GM21390 (cell line): ENCODE data around the gene KCNK3.
"Not testable (repeated sequence)": the region's sequence is repeated elsewhere in the genome, so short reads cannot be mapped to it uniquely, and the experiment has no call there.

ENCODE experiments used
- ATAC-seq: cut with Tn5 transposase; IDR thresholded peaks from one replicate; pipeline ENCODE4 v1.9.1; 2021; ENCODE audit not compliant: unreplicated experiment

The KCNK3 gene

GRCh38 chr2:26729311-26729710 is 36.8 kb downstream of the KCNK3 start:
- no peak for ATAC-seq

GRCh38 chr2:26730549-26731344 is 38.2 kb downstream of the KCNK3 start:
- no peak for ATAC-seq

- no peak for ATAC-seq
Observed at GRCh38 chr2:26731714-26732113, 39.2 kb downstream of the KCNK3 start.

- ATAC-seq: no peak
Observed at GRCh38 chr2:26732446-26732845, 39.9 kb downstream of the KCNK3 start.

- ATAC-seq: no peak
Observed at GRCh38 chr2:26733413-26733812, 40.9 kb downstream of the KCNK3 start.

GRCh38 chr2:26735097-26735496 is 42.6 kb downstream of the KCNK3 start:
- no peak for ATAC-seq

GRCh38 chr2:26735883-26736588 is 43.5 kb downstream of the KCNK3 start:
- ATAC-seq: no peak

GRCh38 chr2:26737221-26737620 is 44.7 kb downstream of the KCNK3 start:
- no peak for ATAC-seq

- ATAC-seq: no peak
Observed at GRCh38 chr2:26738481-26738880, 46.0 kb downstream of the KCNK3 start.

- no peak for ATAC-seq
Observed at GRCh38 chr2:26739514-26739913, 47.0 kb downstream of the KCNK3 start.

GRCh38 chr2:26740346-26740745 is 47.8 kb downstream of the KCNK3 start:
- ATAC-seq: no peak

GRCh38 chr2:26740890-26741302 is 48.4 kb downstream of the KCNK3 start:
- no peak for ATAC-seq

GRCh38 chr2:26742048-26742770 is 49.7 kb downstream of the KCNK3 start:
- no peak for ATAC-seq

- ATAC-seq: no peak
Observed at GRCh38 chr2:26743852-26744251, 51.3 kb downstream of the KCNK3 start.

GRCh38 chr2:26744953-26745352 is 52.4 kb downstream of the KCNK3 start:
- ATAC-seq: no peak

- ATAC-seq: no peak
Observed at GRCh38 chr2:26745609-26746327, 53.2 kb downstream of the KCNK3 start.

GRCh38 chr2:26746934-26747333 is 54.4 kb downstream of the KCNK3 start:
- ATAC-seq: no peak

- ATAC-seq: not testable (repeated sequence)
Observed at GRCh38 chr2:26749787-26750420, 57.4 kb downstream of the KCNK3 start.

GRCh38 chr2:26750467-26750866 is 57.9 kb downstream of the KCNK3 start:
- not testable (repeated sequence) for ATAC-seq

- ATAC-seq: no peak
Observed at GRCh38 chr2:26752656-26753055, 60.1 kb downstream of the KCNK3 start.

- no peak for ATAC-seq
Observed at GRCh38 chr2:26754539-26754938, 62.0 kb downstream of the KCNK3 start.
